HG03196 (cell line): ENCODE measurements around the gene PRM1.

Experiments used
- ATAC-seq: cut with Tn5 transposase; IDR thresholded peaks from one replicate; pipeline ENCODE4 v1.9.1; 2021; ENCODE audit not compliant: unreplicated experiment

PRM1 gene

GRCh38 chr16:11314309-11314894, 33.3 kb upstream of the PRM1 start:
- ATAC-seq = no peak

DNA sequence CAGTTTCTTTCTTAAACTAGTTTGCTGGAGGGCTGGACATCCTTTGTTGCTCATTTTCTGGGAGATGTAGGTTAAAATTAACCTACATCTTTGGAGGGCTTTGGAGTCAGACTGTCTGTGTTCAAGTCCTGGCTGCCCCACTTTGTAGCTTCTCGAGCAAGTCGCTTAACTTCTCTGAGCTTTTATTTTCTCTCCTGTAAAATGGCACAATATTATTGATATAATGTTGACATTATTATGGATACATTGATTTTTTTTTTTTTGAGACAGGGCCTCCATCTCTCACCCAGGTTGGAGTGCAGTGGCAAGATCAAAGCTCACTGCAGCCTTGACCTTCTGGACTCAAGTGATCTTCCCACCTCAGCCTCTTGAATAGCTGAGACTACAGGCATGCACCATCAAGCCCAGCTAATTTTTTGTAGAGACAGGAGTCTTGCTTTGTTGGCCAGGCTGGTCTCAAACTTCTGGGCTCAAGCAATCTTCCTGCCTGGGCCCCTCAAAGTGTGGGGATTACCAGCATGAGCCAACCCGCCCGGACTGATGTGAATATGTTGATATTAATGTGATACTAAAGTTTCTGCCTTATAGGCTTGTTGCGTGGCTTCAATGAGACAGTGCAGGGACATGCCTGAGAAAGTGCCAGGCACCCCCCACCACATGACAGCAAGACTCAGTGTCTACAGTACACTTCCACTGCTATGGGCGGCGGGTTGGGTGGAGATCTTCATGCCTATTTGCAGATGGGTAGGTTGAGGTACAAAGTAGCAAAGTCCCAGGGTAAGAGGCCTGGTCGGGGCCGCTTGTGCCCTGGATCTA, 32.6 kb upstream of the PRM1 start:
- ATAC-seq = no peak

DNA sequence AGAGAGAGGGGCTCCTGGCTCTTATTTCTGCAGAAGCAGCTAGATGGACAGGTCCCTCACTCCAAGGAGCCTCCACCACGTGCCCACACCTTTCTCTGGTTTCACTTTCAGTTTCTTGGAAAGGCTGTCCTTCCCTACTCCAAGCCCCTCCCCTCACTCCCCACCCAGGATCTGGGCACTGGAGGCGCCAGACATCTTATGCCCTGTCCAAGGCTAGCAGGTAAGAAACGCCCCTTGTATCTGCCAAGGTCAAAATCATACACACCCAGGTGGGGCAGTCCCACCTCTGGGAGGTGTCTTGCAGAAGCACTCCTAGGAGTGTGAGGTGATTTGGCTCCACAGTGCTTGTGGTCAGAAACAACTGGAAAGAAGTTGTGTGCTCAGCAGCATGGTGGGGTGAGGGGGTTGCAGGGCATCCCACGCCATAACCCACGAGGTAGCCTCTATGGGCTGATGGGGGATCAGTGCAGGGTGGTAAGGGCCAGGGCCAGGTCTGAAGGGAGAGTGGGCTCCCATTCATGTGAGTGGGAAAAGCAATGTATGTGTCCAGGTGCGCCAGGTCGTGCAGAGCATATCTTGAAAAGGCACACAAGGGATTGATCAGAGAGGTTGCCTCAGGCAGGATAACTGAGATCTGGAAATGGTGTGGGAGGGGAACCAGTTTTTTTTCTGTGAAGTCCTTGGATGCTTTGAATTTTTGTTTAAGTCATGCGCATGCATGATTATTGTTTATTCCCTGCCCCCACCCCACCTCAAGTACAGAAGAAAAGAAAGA, 31.8 kb upstream of the PRM1 start:
- ATAC-seq = no peak

GRCh38 chr16:11310997-11311561, 29.9 kb upstream of the PRM1 start:
- no peak for ATAC-seq

DNA sequence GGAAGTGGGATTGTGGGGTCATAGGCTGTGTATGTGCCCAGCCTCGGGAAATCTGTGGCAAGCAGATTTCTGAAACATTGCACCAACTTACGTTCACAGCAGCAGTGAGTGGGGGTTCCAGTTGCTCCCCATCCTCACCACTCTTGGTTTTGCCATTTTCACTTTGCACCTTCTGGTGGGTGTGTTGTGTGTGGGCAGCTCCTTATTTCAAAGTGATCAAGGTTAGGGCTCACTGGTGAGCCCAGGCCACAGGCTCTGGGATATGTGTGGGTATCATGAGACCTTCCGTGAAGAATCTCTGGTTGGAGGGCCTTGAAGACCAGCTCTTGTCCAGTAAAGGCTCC, 29.5 kb upstream of the PRM1 start:
- ATAC-seq = no peak

DNA sequence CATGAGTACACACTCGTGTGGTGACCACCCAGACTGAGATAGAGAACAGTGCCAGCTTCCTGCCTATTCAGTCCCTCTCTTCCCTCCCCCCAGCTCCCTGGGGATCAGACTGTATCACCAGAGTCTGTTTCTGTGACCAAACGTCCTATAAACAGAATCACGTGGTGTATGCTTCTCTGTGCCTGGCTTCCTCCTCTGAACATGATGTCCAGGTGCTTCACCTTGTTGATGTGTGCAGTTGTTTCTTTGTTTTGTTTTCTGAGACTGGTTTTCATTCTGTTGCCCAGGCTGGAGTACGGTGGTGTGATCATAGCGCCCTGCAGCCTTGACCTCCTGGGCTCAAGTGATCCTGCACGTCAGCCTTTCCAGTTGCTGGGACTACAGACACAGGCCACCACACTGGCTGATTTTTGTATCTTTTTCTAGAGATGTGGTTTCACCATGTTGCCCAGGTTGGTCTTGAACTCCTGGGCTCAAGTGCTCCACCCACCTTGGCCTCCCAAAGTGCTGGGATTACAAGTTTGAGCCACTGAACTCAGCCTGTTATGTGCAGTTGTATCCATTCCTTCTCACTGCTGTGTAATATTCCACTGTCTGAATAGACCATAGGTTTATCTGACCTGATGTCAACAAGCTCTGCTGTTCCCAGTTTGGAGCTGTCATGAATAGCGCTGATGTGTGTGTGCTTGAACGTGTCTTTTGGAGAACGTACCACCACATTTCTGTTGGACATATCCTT, 28.9 kb upstream of the PRM1 start:
- ATAC-seq = peak; percentile 43

DNA sequence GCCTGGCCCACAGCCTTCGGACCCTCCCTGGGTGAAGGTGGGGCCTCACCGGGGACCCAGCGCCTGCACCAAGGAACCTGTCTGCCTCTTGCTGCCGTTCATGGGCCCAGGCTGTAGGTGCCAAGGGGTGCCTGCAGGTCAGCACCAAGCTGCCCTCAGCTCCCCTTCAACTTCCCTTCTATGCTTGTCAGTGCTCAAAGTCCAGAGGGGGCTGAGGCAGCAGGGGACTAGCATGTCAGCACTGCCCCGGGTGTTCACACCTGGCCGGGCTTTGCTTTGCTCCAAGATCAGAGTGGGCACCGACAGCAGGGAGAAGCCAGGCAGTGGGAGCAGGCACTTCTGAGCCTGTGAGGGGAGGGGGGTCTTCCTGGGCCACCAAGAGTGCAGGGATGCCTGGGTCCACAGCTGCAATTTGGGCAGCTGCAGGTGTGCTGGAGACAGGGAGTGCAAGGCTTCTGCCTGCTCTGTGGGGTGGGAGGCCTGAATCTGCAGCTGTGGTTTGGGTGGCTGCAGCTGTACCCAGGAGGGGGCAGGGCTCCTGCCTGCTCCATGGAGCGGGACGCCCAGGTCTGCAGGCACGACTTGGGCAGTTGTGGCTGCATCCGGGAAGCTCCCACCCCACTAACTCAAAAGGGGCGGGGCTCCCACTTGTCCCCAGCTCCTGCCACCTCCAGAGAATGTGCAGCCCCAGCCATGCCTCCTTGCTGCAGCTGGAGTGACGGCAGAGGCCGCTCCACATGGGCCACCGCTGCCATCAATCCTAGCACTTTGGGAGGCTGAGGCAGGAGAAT, 27.6 kb upstream of the PRM1 start:
- peak; percentile 20 for ATAC-seq

- ATAC-seq = no peak
Observed at GRCh38 chr16:11307639-11308492, 26.7 kb upstream of the PRM1 start.

GRCh38 chr16:11306997-11307638, 26.0 kb upstream of the PRM1 start:
- no peak for ATAC-seq

DNA sequence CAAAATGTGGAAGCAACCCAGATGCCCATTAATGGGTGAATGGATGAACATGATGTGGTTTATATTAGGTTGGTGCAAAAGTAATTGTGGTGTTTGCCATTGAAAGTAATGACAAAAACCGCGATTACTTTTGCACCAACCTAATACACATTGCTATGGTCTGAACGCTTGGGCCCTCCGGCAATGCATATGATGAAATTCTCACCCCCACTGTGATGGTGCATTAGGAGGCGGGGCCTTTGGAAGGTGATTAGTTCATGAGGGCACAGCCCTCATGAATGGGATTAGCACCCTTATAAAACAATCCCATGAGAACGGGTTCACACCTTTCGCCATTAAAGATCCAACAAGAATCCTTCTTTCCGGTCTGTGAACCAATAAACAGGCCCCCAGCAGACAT, 25.3 kb upstream of the PRM1 start:
- ATAC-seq = no peak

- ATAC-seq = no peak
Observed at GRCh38 chr16:11303405-11304138, 22.4 kb upstream of the PRM1 start.

GRCh38 chr16:11302977-11303376, 21.8 kb upstream of the PRM1 start:
- ATAC-seq = no peak

GRCh38 chr16:11301645-11302501, 20.7 kb upstream of the PRM1 start:
- no peak for ATAC-seq

DNA sequence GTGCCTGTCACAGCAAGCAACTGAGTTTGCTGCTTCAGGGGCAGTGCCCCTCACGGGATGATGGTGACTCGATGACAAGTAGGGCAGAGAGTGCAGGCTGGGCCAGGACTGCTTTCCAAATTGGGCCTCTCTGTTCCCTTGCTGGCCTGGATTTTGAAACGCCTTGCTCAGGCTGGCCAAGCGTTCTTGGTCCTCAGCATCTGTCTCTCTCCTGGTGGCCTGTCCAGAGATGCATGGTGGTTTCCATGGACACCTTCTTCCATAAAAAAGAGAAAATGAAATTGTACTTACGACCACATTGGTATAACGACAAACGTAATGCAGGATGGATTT, 19.4 kb upstream of the PRM1 start:
- ATAC-seq = no peak

DNA sequence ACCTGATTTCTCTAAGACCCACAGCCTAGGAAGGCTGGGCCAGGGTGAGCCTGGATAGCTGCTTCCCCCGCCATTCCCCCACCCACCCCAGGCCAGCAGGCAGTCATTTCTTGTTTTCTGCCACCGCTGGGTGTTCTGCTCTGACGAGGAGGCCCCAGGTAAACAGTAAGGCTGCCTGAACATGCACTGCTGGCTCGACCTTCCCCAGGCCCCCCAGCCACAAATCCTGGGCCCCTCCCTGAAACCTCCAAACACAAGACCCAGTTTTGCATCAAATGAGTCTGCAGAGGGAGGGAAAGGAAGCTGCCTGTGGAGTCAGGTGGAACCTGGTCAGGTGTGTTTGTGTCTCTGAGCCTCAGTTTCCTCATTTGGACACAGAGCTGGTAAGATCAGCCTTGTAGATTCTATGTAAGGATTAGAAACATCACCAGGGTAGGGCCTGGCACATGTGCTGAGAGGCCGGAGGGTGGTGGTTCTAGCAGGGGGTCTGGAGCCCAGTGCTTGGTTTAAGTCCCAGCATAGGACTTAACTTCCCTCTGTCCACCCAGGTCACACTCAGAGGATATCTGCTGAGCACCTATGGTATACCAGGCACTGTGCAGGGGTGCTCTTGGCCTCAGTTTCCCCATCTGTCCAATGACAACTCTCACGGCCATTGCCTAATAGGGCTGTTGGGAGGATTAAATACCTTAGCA, 18.9 kb upstream of the PRM1 start:
- ATAC-seq = no peak

- ATAC-seq = peak; percentile 32
Observed at GRCh38 chr16:11298950-11299547, 17.9 kb upstream of the PRM1 start.
